ENCODE data around the gene SELENOW.
"Not testable (repeated sequence)": the region's sequence is repeated elsewhere in the genome, so short reads cannot be mapped to it uniquely, and the experiment has no call there.

Gene SELENOW

GRCh38 chr19:47768604-47769003, 9.9 kb upstream of the SELENOW start:
- TF ChIP-seq, protein P1, sequence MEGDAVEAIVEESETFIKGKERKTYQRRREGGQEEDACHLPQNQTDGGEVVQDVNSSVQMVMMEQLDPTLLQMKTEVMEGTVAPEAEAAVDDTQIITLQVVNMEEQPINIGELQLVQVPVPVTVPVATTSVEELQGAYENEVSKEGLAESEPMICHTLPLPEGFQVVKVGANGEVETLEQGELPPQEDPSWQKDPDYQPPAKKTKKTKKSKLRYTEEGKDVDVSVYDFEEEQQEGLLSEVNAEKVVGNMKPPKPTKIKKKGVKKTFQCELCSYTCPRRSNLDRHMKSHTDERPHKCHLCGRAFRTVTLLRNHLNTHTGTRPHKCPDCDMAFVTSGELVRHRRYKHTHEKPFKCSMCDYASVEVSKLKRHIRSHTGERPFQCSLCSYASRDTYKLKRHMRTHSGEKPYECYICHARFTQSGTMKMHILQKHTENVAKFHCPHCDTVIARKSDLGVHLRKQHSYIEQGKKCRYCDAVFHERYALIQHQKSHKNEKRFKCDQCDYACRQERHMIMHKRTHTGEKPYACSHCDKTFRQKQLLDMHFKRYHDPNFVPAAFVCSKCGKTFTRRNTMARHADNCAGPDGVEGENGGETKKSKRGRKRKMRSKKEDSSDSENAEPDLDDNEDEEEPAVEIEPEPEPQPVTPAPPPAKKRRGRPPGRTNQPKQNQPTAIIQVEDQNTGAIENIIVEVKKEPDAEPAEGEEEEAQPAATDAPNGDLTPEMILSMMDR (IDR thresholded peaks at IDR 0.05; ENCODE audit: low read depth, low read length, missing control alignments), result no peak
- in situ Hi-C loops (cut with HindIII; ENCODE audit: low sequenced_read_pairs), result no loop called here
- no peak for DNase-seq (ENCODE audit: low read depth)
- no peak overlapping the region for H3K4me3 ChIP-seq (ENCODE audit: low read depth, low read length)

GRCh38 chr19:47769534-47769933, 9.0 kb upstream of the SELENOW start:
- TF ChIP-seq, protein P1 (IDR thresholded peaks at IDR 0.05; ENCODE audit: low read depth, low read length, missing control alignments), result no peak
- in situ Hi-C loops (cut with HindIII; ENCODE audit: low sequenced_read_pairs), result no loop called here
- no peak overlapping the region for H3K4me3 ChIP-seq (ENCODE audit: low read depth, low read length)
- no peak for DNase-seq (ENCODE audit: low read depth)

DNA sequence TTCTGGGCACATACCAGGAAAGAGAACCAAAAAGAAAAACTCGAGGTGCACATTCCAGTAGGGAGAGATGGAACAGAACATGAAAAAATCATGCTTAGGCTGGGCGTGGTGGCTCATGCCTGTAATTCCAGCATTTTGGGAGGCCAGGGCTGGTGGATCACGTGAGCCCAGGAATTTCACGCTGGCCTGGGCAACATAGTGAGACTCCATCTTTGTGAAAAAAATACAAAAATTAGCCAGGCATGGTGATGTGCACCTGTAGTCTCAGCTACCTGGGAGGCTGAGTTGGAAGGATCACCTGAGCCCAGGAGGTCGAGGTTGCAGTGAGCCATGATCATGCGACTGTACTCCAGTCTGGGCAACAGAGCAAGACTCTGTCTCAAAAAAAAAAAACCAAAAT, 7.2 kb upstream of the SELENOW start:
- in situ Hi-C loops (cut with HindIII; ENCODE audit: low sequenced_read_pairs); DNase-seq (ENCODE audit: low read depth); H3K4me3 ChIP-seq (ENCODE audit: low read depth, low read length): not testable (repeated sequence)

GRCh38 chr19:47776568-47776967, 1.9 kb upstream of the SELENOW start:
- TF ChIP-seq, protein P1 (IDR thresholded peaks at IDR 0.05; ENCODE audit: low read depth, low read length, missing control alignments), result no peak
- no peak for DNase-seq (ENCODE audit: low read depth)
- in situ Hi-C loops (cut with HindIII; ENCODE audit: low sequenced_read_pairs), result no loop called here
- H3K4me3 ChIP-seq (ENCODE audit: low read depth, low read length), result no peak overlapping the region

GRCh38 chr19:47777245-47778048, 1.1 kb upstream of the SELENOW start:
- DNase-seq (ENCODE audit: low read depth); in situ Hi-C loops (cut with HindIII; ENCODE audit: low sequenced_read_pairs): not testable (repeated sequence)
- peak overlapping the region; percentile 93 for H3K4me3 ChIP-seq (ENCODE audit: low read depth, low read length)

DNA sequence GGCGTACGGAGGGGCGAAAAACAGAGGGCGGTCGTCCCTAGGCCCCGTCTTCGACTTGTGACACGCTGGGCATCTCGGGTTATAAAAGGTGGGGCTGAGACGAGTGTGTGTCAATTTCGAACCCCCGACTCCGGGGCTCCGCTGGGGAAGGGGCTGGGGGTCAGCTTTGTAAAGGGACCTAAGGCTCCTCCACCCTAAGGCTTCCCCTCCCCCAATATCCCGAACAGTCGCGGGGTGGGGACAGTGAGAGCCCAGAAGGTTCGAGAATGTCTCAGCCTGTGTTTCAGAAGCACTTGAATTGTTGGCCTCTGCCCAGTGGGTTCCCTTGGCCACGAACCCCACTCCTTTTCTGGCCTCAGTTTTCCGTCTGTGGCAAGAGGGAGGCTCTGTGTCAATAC, 450 bp downstream of the SELENOW start:
- H3K4me3 ChIP-seq (ENCODE audit: low read depth, low read length), result peak overlapping the region; percentile 93
- DNase-seq (ENCODE audit: low read depth), result no peak
- in situ Hi-C loops (cut with HindIII; ENCODE audit: low sequenced_read_pairs), result no loop called here
- TF ChIP-seq, protein P1 (IDR thresholded peaks at IDR 0.05; ENCODE audit: low read depth, low read length, missing control alignments), result no peak

- TF ChIP-seq, protein P1 (IDR thresholded peaks at IDR 0.05; ENCODE audit: low read depth, low read length, missing control alignments), result no peak
- peak overlapping the region; percentile 93 for H3K4me3 ChIP-seq (ENCODE audit: low read depth, low read length)
- no peak for DNase-seq (ENCODE audit: low read depth)
- in situ Hi-C loops (cut with HindIII; ENCODE audit: low sequenced_read_pairs), result no loop called here
Measured at GRCh38 chr19:47779524-47780214, 1.2 kb downstream of the SELENOW start.
